HTERT RPE-1 (cell line): ENCODE data around the gene ZNF654.
"Not testable (repeated sequence)": the region's sequence is repeated elsewhere in the genome, so short reads cannot be mapped to it uniquely, and the experiment has no call there.

Experiments used
- in situ Hi-C: fragments of 300-500 bp; cut with MboI; formaldehyde crosslinking; loops from 4 replicates; pipeline ENCODE4 v1.14.3; 2020; ENCODE audit warnings: low sequenced_read_pairs

ZNF654 gene

DNA sequence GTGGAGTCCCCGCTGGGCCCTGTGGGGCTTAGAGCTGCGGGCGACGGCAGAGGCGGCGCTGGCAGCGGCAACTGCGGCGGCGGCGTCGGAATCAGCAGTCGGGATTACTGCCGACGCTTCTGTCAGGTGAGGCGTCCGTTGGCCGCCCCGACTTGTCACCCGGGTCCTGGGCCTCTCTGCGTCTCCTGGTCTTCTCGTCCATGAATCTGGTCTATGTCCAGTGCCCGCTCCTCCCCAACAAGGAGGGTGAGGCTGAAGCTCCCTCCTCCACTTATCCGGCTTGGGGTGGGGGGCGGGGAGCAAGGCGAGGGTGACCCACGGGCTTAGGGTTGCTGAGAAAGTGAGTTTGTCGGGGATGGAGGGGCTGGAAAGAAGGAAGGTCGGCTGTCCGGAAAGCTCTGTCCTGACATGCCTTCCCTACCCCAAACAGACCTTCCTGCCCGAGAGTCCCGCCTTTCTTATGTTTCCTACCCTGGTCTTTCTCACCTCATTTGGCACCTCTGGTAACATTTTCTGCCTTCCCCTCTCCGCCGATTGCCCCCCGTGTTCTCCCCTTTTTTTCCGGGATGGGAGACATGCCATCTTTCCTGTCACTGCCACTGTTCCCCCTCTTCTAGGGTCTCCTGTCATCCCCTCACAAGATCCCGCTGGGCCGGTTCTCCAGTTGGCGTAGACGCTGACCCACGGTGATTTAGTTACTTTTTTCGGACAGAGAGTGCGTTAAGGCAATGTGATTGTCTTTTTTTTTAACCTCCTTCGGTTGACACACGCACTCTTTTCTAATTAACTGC lies 520 bp downstream of the ZNF654 start:
- in situ Hi-C loops = no loop called here

DNA sequence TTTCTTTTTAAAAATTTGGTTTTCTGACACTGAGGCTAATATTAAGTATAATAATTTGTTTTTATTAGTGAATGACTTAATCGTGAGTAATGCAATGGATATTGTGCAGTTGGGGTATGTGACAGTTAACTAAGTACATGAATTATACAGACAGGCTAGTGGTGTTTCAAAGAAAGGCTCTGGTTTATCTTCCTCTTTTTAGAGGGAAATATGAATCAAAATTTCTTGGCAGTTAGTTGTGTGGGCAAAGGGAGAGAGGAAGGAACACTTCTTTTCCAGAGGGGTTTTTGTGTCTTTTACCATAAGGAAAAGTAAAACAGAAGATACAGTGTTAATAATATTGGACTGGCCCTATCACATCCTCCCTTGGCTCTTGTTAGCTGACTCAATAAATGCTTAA lies 2.7 kb downstream of the ZNF654 start:
- in situ Hi-C loops = no loop called here

DNA sequence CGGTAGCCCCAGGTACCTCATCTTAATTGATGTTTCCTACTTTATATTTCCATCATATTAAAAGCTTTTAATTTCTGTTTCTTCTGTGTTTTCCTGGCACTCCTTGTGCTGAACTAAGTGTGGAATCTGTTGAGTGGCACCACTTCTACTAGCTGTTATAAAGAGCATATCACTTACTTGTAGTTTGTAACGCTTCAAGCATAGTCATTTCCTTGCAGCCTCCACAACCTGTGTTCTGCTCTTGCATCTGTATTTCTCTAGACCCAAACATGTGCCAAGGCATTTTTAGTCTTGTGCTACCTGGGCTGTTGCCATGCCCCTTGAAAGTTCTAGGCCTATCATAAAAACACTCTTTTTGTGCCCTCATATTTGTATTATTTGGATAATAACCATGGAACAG lies 16.0 kb downstream of the ZNF654 start:
- in situ Hi-C loops = no loop called here

DNA sequence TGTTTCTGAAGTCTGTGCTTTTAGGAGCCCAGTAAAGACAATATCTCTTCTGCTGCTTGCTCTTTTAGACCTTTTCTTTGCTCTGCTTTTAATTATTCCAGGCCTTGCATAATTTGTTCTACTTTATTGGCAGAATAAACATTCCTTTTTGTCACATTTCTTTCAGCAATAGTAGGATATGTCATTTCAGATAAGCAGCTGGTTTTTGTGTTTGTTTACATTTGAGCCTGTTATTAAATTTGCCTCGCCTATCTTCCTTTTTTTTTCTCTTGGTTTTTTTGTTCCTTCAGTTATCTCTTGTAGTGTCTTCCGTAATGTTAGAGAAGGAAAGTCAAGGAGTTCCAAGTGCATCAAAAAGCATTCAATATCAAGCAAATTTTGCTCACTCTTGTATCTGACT lies 16.4 kb downstream of the ZNF654 start:
- in situ Hi-C loops = no loop called here

DNA sequence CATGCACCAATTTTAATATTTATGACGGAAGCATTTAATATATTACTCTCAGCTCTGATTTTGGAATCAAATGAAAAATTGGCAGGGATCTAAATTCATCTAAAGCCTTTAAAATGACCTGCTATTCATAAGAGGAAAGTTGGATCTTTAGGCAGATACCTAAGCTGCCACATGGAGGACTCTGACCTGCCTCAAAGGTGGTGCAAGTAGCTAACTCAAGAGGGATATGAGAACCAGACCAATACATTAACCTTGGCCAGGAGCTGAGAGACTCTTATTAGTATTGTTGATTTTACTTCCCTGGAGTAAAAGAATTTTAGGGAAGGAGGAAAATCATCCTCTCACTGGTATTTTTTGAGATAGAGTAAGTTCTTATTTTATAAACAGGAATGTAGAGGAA lies 17.7 kb downstream of the ZNF654 start:
- in situ Hi-C loops = no loop called here

DNA sequence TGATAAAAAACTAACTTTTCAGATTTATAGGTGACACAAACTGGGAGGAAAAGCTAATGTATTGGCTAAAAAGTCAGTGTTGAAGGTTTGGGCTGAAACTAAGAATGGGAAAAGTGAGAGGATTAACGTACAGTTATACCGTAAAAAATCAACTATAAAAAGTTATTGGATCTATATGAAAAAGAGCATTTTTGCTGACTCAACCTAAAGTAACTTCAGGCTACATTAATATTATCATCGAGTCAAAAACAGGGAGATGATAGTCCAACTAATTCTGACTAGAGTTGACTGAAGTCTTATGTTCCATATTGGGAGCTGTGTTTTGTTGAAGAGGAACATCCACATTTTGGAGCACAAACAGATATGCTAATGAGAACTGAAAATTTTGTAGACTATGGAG lies 19.9 kb downstream of the ZNF654 start:
- in situ Hi-C loops = no loop called here

DNA sequence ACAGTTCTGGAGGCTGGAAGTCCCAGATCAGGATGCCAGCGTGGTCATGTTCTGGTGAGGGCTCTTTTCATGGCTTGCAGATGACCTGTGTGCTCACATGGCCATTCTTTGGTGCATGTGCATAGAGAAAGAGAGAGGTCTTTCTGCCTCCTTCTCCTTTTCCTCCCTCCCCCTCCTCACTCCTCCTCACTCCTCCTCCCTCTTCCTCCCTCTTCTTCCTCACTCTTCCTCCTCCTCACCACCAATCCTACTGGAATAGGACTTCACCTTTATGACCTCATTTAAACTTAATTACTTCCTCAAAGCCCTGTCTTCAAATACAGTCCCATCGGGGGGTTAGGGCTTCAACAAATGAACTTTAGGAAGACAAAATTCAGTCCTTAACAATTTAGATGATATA lies 23.8 kb downstream of the ZNF654 start:
- in situ Hi-C loops = no loop called here

DNA sequence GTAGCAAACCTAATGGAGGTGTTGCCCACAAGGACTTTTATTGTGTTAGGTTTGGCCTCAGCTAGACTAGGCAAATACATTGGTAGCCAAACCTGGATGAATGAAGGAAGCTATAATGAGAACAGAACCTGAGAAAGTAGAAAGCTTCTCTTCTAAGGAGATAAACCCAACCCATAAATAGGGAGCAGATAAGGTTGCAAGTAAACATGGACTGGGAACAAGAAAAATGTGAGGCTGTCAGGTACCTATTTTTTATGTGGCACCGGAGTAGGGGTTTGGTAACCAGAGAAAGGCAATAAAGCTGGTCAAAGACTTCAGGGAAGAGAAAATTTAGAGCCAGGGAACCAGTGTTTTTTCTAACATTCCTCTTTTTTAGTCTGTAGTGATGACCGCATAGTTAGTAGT lies 25.0 kb downstream of the ZNF654 start:
- in situ Hi-C loops = no loop called here

DNA sequence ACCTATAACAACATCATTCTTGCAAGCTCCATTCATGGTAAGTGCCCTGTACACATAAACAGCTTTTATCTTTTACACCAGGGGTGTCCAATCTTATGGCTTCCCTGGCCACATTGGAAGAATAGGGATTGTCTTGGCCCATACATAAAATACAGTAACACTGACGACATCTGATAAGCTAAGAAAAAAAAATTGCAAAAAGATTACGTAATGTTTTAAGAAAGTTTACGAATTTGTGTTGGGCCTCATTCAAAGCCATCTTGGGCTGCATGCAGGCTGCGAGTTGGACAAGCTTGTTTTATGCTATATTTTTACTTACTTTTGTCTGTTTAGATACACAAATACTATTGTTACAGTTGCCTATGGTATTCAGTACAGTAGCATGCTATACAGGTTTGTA lies 31.6 kb downstream of the ZNF654 start:
- in situ Hi-C loops = no loop called here

DNA sequence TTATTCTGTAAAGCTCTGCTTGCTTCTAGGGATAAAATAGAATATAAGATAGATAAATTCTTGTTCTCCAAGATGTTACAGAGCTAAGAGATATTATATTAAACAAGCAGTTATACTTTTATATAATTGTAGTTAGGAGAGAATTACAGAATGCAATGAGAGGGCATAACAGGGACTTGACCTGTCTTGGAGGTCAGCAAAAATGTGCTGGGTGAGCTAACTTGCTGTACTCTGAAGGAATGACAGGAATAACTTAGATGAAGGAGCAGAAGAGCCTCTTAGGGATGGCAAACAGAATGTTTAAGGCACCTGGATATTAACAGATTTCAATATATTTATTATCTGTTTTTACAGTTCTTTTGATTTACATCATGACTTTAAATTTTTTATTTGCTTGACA lies 33.2 kb downstream of the ZNF654 start:
- in situ Hi-C loops = no loop called here

DNA sequence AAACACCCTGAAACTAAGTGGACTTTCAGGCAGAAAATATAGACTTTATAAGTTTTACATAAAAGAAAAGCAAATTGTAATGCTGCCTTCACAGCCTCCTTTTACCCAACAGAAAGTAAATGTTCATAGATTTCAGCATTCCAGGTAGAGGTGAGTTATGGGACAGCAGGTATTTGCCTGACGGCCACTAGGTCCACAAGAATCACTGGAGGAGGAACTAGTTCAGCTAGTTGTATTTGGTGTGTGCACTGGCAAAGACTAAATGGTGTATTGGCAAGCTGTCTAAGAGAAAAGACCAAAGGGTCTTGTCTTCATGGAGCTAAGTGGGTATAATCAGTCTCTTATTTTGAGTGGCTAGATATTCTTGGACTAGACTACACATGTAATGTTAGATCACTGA lies 34.2 kb downstream of the ZNF654 start:
- in situ Hi-C loops = no loop called here

DNA sequence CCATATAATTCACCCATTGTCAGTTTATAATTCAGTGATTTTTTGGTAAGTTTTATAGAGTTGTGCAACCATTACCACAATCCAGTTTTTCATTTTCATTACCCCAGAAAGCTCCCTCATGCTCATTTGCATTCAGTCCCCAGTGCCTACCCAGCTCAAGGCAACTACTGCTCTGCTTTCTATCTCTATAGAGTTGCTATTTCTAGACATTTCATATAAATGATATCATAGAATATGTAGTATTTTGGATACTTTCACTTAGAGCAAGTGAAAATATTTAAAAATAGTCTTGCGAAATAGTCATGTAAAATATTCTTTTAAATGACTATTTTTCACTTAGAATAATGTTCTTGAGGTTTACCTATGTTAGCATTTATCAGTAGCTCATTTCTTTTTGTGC lies 42.1 kb downstream of the ZNF654 start:
- in situ Hi-C loops = no loop called here

DNA sequence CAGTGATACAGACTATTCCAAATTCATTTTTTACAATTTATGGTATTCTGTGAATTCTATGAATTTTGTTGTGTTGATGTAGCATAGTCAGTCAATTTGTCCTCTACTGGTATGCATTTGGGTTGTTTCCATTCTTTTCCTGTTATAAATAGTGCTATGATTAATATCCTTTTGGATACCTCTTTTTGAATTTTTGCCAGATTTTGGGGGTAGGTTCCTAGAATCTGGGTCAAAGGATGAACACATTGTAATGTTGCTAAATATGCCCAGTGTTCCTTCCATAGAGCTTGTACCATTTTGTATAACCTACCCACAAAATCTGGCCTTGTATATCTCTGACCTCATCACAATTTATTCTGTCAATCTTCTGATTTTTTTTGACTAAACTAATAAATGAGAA lies 46.3 kb downstream of the ZNF654 start:
- in situ Hi-C loops = no loop called here

DNA sequence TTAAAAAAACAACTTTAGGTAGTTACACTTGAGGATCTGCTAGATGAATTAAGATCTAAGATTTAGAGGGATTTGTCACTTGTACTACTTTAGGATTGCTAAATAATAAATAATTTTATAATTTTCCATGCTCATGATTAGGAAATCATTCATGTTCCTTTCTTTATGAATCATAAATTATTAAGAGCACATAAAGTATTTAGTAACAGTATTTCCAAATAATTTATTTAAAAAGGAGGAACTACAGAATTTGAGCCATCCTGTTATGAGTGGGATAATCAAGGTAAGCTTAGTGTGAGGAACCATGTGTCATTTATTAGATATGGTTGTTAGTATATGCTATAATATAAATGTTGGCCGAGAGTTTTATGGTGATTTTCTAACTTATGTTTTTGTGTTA lies 53.2 kb downstream of the ZNF654 start:
- in situ Hi-C loops = no loop called here

DNA sequence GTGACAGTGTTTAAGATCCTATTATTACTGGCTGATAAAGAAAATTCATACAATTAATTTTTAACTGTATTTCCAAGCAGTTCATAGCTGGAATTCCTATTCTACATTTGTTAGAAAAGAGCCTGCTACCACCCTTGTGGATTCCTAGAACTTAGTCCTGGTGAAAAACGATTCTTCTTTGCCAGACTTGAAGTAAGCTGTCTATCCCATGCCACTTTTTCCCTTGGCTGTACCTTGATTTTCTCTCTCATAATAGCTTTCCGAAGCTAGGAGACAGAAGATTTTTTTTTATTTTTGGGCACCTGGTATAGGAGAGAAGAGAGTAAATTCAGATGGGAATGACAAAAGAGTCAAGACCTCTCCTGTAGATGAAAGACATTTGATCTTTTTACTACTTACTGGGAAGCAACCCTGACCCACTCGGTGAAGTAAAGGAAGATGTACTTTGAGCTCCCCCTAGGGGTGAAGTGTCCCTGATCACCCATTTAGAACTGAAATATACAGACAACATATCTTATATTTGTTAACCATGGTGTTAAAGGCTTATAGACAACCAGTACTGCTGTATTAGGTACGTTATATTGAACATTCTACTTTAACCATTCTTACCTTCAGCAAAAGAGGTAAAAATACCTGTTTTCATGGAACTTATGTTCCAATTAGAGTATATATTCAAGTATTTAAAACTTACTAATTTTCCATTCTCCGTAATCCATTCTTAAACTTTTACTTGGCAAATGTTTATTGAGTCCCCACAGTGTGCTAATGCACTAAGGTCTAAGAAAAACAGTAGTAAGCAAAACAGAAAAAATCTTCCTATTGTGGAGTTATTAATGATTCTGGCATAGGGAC lies 54.5 kb downstream of the ZNF654 start:
- in situ Hi-C loops = no loop called here

DNA sequence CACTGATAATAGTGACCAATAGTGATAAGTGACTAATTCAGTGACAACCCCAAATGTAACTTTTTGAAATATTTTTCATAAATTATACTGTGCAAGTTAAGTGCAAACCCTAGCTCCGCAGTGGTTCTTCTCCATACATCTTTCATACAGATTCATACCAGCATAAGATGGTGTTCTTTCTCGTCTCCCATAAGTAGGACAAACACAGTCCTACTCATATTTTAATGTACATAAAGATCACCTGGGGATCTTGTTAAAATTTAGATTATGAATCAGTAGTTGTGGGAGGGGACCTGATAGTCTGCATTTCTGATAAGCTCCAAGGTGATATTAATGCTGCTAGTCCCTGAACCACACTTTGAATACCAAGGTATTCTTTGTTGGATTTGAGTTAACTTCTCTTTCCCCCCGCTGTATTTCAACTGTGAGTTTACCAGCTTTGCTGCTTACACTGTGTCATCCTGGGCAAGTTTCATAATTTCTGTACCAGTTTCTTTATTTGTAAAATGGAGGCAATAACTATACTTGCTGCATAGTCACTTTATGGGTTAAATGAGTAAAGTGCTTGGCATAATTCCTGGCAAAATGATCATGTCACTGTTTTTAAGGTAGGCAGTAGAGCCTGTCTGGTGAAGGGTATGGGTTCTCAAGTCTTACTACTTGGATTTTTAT lies 56.0 kb downstream of the ZNF654 start:
- in situ Hi-C loops = no loop called here

DNA sequence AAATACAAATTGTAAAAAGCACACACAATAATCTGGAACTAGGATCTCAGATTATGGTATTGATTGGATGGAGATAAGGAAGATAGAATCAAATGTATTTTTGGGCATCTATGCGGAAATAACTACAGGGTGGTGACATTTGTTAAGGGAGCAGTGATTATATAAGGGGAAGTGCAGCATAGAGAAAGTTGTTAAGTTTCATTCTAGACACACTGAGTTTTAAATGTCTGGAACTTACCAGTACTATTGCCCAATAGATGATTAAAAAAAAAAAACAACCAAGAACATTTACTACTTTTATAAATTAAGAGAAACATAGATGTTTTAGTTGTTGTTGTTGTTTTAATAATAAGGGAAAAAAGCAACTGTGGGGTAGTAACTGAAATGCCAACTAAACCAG lies 58.6 kb downstream of the ZNF654 start:
- in situ Hi-C loops = no loop called here

DNA sequence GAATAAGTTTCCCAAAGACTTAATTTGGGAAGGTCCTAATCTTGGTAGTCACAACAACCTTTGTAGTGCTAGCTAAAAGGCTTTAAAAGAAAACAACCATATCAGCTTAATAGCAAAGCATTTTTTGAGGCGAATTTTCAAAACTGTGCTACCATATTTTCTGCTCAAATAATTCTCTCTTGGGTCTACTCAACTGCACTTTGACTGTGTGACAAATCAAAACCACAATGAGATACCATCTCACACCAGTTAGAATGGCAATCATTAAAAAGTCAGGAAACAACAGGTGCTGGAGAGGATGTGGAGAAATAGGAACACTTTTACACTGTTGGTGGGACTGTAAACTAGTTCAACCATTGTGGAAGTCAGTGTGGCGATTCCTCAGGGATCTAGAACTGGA lies 59.5 kb downstream of the ZNF654 start:
- in situ Hi-C loops = not testable (repeated sequence)

DNA sequence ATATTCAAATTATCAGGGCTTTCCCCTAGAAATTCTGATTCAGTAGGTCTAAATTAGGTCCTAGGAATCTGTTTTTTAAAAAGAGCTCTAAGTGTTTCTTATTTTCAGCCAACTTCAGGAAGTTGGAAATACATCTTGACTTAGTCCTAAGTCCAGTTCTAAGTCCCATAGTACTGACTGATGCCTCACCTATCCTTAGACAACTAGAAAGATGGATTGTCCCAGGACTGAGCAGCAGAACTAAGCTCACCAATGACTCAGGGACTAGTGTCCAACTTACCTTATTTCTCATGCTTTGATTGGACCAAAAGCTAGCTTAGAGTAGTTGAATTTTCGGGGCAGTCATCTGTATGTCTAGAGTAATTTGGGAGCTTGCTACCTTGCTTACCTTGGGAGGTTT lies 64.5 kb downstream of the ZNF654 start:
- in situ Hi-C loops = no loop called here

DNA sequence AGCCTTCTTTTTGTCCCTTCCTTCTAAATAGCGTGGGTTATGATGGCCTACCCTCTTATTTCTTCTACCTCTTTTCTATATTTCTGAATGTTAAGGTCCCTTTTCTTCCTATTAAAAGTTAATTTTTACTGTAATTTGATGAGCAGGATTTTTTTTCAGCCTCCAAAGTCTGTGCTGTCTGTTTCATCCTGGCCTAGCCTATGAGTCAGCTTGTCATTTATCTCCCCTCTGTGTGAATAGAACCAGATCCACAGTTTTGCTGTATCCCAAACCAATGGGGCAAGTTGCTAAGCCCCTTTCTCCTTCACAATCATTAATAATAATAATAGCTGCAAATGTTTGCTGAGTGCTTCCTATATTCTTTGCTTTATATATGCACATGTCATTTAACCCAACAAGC lies 72.6 kb downstream of the ZNF654 start:
- in situ Hi-C loops = no loop called here

DNA sequence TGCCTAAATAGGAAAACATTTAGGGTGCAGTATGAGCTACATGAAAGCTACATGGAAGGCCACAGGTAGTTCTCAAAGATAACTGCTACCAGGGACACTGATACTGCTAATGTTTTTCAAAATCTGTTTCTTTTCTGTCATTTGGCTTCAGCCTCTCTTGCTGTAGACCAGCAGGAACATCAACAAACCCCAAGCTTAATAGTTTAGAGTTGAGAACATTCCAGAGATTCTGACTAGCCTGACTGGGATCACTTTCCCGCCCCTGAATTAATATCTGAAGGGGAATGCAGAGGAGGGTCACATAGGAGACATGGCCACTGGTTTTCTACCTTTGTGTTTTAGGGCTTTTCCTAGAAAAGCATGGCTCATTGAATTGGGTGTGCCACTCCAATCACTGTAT lies 73.8 kb downstream of the ZNF654 start:
- in situ Hi-C loops = no loop called here

DNA sequence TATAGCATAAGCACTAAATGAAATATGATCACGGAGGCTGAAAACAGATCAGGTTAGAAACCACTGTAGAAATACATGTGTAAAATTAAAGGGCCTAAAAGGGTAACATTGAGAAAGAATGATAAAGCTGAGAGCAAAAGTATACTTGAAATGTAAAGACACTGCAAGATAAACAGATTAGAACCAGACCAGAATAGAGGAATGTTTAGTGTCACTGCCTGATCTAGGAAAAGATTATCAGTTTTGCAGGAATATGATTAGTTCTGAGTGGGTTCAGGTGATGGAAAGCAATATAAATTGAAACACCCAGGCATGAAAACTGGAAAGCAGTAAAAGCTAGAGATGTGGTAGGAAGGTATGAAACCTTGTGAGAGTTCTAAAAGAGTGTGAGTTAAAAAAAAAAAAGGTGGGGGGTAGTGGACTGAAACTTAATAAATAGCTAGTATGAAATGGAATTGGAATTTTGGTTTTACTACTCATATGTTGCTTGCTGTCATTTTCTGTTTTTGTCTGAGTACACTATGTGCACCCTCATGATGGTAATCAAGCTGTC lies 74.7 kb downstream of the ZNF654 start:
- in situ Hi-C loops = no loop called here
